Panc1 (cell line): ENCODE measurements around the gene METTL15. TPM values are rescaled to one million over a fixed set of nuclear protein-coding genes. Genes with fewer than 3 reads are reported as not detected.
"Not testable (repeated sequence)": the region's sequence is repeated elsewhere in the genome, so short reads cannot be mapped to it uniquely, and the experiment has no call there.

Source experiments
- ATAC-seq: fragments of 200-7000 bp; cut with Tn5 transposase; 2 replicates; pipeline ENCODE4 v1.9.1; 2020; ENCODE audit warnings: mild to moderate bottlenecking, moderate library complexity
- BruUV-seq: library from RNA; stranded (reverse); fragments of 400-500 nt; replicated peaks from 2 replicates; lab custom pipeline; 2021; lab: Mats Ljungman, UMichigan
- CTCF ChIA-PET: fragments of 300-600 bp; sonication (Branson Sonifier 250); formaldehyde crosslinking; loops from one replicate; lab custom pipeline; 2022; ENCODE audit warnings: antibody characterized with exemption; lab: Charles Lee
- POLR2A ChIA-PET: fragments of 300-600 bp; sonication (Branson Sonifier 250); formaldehyde crosslinking; loops from one replicate; lab custom pipeline; 2022; ENCODE audit warnings: antibody characterized with exemption; lab: Charles Lee
- DNase-seq: peaks from one replicate; pipeline ENCODE4 v3.0.0-alpha.2; 2010; ENCODE audit warnings: low read depth, low spot score
- H3K27ac ChIP-seq: 2 replicates; pipeline ENCODE4 v1.5.1; 2011; ENCODE audit warnings: mild to moderate bottlenecking, low read length, inconsistent platforms
- H3K27me3 ChIP-seq: fragments of 200-500 bp; sonication (Bioruptor generic); 2 replicates; pipeline ENCODE4 v1.6.0; 2014; ENCODE audit warnings: low read length, inconsistent platforms; ENCODE audit not compliant: control insufficient read depth, insufficient read depth
- H3K36me3 ChIP-seq: fragments of 200-500 bp; sonication (Bioruptor generic); 2 replicates; pipeline ENCODE4 v1.5.1; 2014; ENCODE audit warnings: inconsistent platforms, mild to moderate bottlenecking, low read length, moderate library complexity; ENCODE audit not compliant: control insufficient read depth, insufficient read depth
- H3K4me1 ChIP-seq: 2 replicates; pipeline ENCODE4 v1.5.1; 2011; ENCODE audit warnings: inconsistent platforms, mild to moderate bottlenecking, low read length, moderate library complexity; ENCODE audit not compliant: control insufficient read depth, insufficient read depth
- H3K4me3 ChIP-seq, 2 experiments: 2 replicates each; pipeline ENCODE4 v1.5.1; 2011 to 2012; ENCODE audit warnings: low read depth in 2 of 2, low read length in 2 of 2, mild to moderate bottlenecking in 2 of 2, inconsistent platforms in 1 of 2, moderate library complexity in 1 of 2
- H3K9me3 ChIP-seq: fragments of 200-500 bp; sonication (Bioruptor generic); 2 replicates; pipeline ENCODE4 v1.5.1; 2014; ENCODE audit warnings: low read depth, mild to moderate bottlenecking, inconsistent platforms, low read length, moderate library complexity; ENCODE audit not compliant: control insufficient read depth, insufficient read depth
- CTCF ChIP-seq: fragments of 450-650 bp; IDR thresholded peaks from 2 replicates; pipeline ENCODE4 v1.5.1; 2017; ENCODE audit warnings: mild to moderate bottlenecking
- POLR2AphosphoS5 ChIP-seq: IDR thresholded peaks from 2 replicates; pipeline ENCODE4 v1.6.1; 2012; ENCODE audit warnings: mild to moderate bottlenecking, low read depth, low read length, moderate library complexity
- SIN3A ChIP-seq: IDR thresholded peaks from 2 replicates; pipeline ENCODE4 v1.6.1; 2012; ENCODE audit warnings: low read depth, mild to moderate bottlenecking, low read length, moderate library complexity, borderline replicate concordance; ENCODE audit not compliant: insufficient read depth
- TCF7L2 ChIP-seq: IDR thresholded peaks from 2 replicates; pipeline ENCODE4 v1.6.1; 2011; ENCODE audit warnings: mild to moderate bottlenecking, low read depth, low read length, inconsistent platforms
- in situ Hi-C: cut with HindIII; loops from 2 replicates; pipeline ENCODE4 v1.10.0; 2016; ENCODE audit warnings: low sequenced_read_pairs, low pct_unique_long_range_greater_than_20kb
- intact Hi-C: fragments of 100-400 bp; cut with micrococcal nuclease; formaldehyde crosslinking; loops from one replicate; pipeline ENCODE4 v1.10.0; 2022; ENCODE audit not compliant: unreplicated experiment
- total RNA-seq: library from RNA; stranded (reverse); gene quantifications from one replicate; pipeline ENCODE4 v1.2.1, GENCODE V29; 2021; ENCODE audit not compliant: unreplicated experiment
- TF ChIP-seq, protein P1 (sequence below), 2 experiments: IDR thresholded peaks; 2 replicates each; pipeline ENCODE4 v1.6.1; 2011 to 2012; ENCODE audit warnings: low read depth in 2 of 2, control low read depth in 1 of 2, low read length in 1 of 2, mild to moderate bottlenecking in 1 of 2, moderate library complexity in 1 of 2; ENCODE audit not compliant: insufficient read depth in 1 of 2

The METTL15 gene
- total RNA-seq, 1 experiment from 2014 or later = 11.4 TPM

GRCh38 chr11:28284196-28284595, 176.0 kb downstream of the METTL15 start:
- POLR2A ChIA-PET = no interaction called here

DNA sequence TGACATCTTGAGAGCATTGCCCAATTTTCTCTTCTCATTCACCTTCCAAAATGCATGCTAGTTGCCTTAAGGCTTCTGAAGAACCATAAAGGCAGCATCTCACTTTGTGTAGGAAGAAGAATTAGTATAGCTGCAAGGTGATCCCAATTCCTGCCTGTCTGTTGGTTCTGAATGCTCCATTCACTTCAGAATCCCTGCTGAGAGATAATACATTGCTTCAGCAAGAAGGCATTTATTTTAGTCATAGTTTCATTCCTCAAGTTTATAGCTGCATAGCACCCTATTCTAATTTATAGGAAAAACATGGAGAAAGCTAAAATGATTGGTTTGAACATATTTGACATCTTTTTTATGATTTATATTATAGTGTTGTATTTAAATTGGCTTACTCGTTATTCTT, 181.3 kb downstream of the METTL15 start:
- TF ChIP-seq, protein P1, sequence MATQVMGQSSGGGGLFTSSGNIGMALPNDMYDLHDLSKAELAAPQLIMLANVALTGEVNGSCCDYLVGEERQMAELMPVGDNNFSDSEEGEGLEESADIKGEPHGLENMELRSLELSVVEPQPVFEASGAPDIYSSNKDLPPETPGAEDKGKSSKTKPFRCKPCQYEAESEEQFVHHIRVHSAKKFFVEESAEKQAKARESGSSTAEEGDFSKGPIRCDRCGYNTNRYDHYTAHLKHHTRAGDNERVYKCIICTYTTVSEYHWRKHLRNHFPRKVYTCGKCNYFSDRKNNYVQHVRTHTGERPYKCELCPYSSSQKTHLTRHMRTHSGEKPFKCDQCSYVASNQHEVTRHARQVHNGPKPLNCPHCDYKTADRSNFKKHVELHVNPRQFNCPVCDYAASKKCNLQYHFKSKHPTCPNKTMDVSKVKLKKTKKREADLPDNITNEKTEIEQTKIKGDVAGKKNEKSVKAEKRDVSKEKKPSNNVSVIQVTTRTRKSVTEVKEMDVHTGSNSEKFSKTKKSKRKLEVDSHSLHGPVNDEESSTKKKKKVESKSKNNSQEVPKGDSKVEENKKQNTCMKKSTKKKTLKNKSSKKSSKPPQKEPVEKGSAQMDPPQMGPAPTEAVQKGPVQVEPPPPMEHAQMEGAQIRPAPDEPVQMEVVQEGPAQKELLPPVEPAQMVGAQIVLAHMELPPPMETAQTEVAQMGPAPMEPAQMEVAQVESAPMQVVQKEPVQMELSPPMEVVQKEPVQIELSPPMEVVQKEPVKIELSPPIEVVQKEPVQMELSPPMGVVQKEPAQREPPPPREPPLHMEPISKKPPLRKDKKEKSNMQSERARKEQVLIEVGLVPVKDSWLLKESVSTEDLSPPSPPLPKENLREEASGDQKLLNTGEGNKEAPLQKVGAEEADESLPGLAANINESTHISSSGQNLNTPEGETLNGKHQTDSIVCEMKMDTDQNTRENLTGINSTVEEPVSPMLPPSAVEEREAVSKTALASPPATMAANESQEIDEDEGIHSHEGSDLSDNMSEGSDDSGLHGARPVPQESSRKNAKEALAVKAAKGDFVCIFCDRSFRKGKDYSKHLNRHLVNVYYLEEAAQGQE (IDR thresholded peaks at IDR 0.05; ENCODE audit: insufficient read depth in 1 of 2, low read depth in 2 of 2, low read length in 1 of 2) = no peak
- TF ChIP-seq CTCF (no peak), POLR2AphosphoS5 (no peak), TCF7L2 (no peak), SIN3A (no peak)
- ChIA-PET POLR2A (no interaction called here), CTCF (no interaction called here)
- H3K36me3 ChIP-seq = no peaks in the 10 kb centered on the region
- DNase-seq (no peak), ATAC-seq (no peak)
- H3K9me3 ChIP-seq = no peaks in the 10 kb centered on the region
- H3K27ac ChIP-seq = no peak overlapping the region
- intact Hi-C loops = no loop called here
- no peaks in the 10 kb centered on the region for H3K4me1 ChIP-seq
- BruUV-seq = no TSS peak
- in situ Hi-C loops = no loop called here
- no peak overlapping the region for H3K4me3 ChIP-seq
- no peaks in the 10 kb centered on the region for H3K27me3 ChIP-seq

More at GRCh38 chr11:28284196-28284595, 176.0 kb downstream of the METTL15 start:
- Histone ChIP-seq H3K4me3 (no peak overlapping the region), H3K36me3 (no peaks in the 10 kb centered on the region), H3K27ac (no peak overlapping the region), H3K9me3 (no peaks in the 10 kb centered on the region), H3K27me3 (no peaks in the 10 kb centered on the region), H3K4me1 (no peaks in the 10 kb centered on the region)
- no TSS peak for BruUV-seq
- no peak for DNase-seq
- CTCF ChIA-PET = no interaction called here
- intact Hi-C loops (no loop called here), in situ Hi-C loops (no loop called here)
- no peak for ATAC-seq
- TF ChIP-seq CTCF (no peak), TCF7L2 (no peak), SIN3A (no peak), POLR2AphosphoS5 (no peak)
- TF ChIP-seq, protein P1 (IDR thresholded peaks at IDR 0.05; ENCODE audit: insufficient read depth in 1 of 2, low read depth in 2 of 2, low read length in 1 of 2) = no peak

GRCh38 chr11:28290995-28291394, 182.8 kb downstream of the METTL15 start:
- BruUV-seq, H3K9me3 ChIP-seq, DNase-seq, H3K36me3 ChIP-seq, in situ Hi-C loops, H3K4me1 ChIP-seq, POLR2A ChIA-PET, intact Hi-C loops, H3K27me3 ChIP-seq, CTCF ChIA-PET, H3K27ac ChIP-seq, ATAC-seq, H3K4me3 ChIP-seq: not testable (repeated sequence)
